MV-4-11 (cell line): ENCODE results near the gene ATP13A4.

Experiments used
- DNase-seq: peaks from one replicate; lab custom pipeline; 2025; lab: John Stamatoyannopoulos, UW

The ATP13A4 gene

GRCh38 chr3:193403307-193403706, 151.4 kb downstream of the ATP13A4 start:
- DNase-seq = no peak

GRCh38 chr3:193400304-193400703, 154.4 kb downstream of the ATP13A4 start:
- DNase-seq = no peak

- DNase-seq = peak; percentile 33
Observed at GRCh38 chr3:193396451-193397244, 158.0 kb downstream of the ATP13A4 start.

GRCh38 chr3:193391902-193392301, 162.8 kb downstream of the ATP13A4 start:
- DNase-seq = no peak

- DNase-seq = no peak
Observed at GRCh38 chr3:193389335-193389734, 165.4 kb downstream of the ATP13A4 start.

GRCh38 chr3:193388361-193388760, 166.3 kb downstream of the ATP13A4 start:
- no peak for DNase-seq

GRCh38 chr3:193387596-193387995, 167.1 kb downstream of the ATP13A4 start:
- no peak for DNase-seq

- DNase-seq = no peak
Observed at GRCh38 chr3:193378706-193379105, 176.0 kb downstream of the ATP13A4 start, which contains the start of gene ATP13A5. ATP13A5 (minus strand) TSS chr3:193378753; CDS start chr3:193378725, 28 bp downstream.

GRCh38 chr3:193377591-193377990, 177.1 kb downstream of the ATP13A4 start:
- DNase-seq = no peak

GRCh38 chr3:193375614-193376013, 179.1 kb downstream of the ATP13A4 start:
- DNase-seq = no peak

GRCh38 chr3:193372783-193373182, 181.9 kb downstream of the ATP13A4 start:
- DNase-seq = no peak

- DNase-seq = no peak
Observed at GRCh38 chr3:193367868-193368267, 186.8 kb downstream of the ATP13A4 start.

GRCh38 chr3:193357291-193357690, 197.4 kb downstream of the ATP13A4 start:
- no peak for DNase-seq

- no peak for DNase-seq
Observed at GRCh38 chr3:193354423-193354822, 200.3 kb downstream of the ATP13A4 start.
